ENCODE results near the gene PSMD8.
"Not testable (repeated sequence)": the region's sequence is repeated elsewhere in the genome, so short reads cannot be mapped to it uniquely, and the experiment has no call there.

PSMD8 gene

GRCh38 chr19:38402623-38402966 is 28.2 kb downstream of the PSMD8 start:
- intact Hi-C loops (cut with DNase I; ENCODE audit: low total_unique reads), result loop anchor here (2.0 to 5.0 kb wide), 2 partner anchors 14 to 230 kb away; partner anchors contain the start of genes GGN and SPRED3
- H3K4me3 ChIP-seq, result peak overlapping the region; percentile 90 to 94
- no peaks in the 10 kb centered on the region for H3K9me3 ChIP-seq
- peaks cover 0 to 21% (median 5%) of the 10 kb centered on the region in 4 donors for H3K4me1 ChIP-seq
- H3K27me3 ChIP-seq, result peaks cover 0 to 37% of the 10 kb centered on the region in 2 donors
- peaks cover 11 to 28% (median 22%) of the 10 kb centered on the region in 3 donors for H3K36me3 ChIP-seq
- peak overlapping the region in 1 of 2 donors; percentile 83 for H3K27ac ChIP-seq
- DNase-seq, result no peak
- TF ChIP-seq CTCF (IDR thresholded peaks at IDR 0.05), result no peak

- intact Hi-C loops (cut with DNase I; ENCODE audit: low total_unique reads), result loop anchor here (2.0 to 5.0 kb wide), 2 partner anchors 14 to 229 kb away; partner anchors contain the start of genes GGN and SPRED3
- peak within 1 kb of the TSS; percentile 90 to 94 for H3K4me3 ChIP-seq
- peak; percentile 93 to 97 for DNase-seq
- TF ChIP-seq CTCF (IDR thresholded peaks at IDR 0.05), result peak; percentile 94 to 99
- H3K27ac ChIP-seq, result peak within 1 kb of the TSS; percentile 83 to 87
- H3K4me1 ChIP-seq, result peaks cover 0 to 21% (median 5%) of the 10 kb centered on the region in 4 donors
- peaks cover 11 to 34% (median 22%) of the 10 kb centered on the region in 3 donors for H3K36me3 ChIP-seq
- H3K27me3 ChIP-seq, result peaks cover 0 to 35% of the 10 kb centered on the region in 2 donors
- no peaks in the 10 kb centered on the region for H3K9me3 ChIP-seq
Measured at GRCh38 chr19:38402967-38403674, 28.8 kb downstream of the PSMD8 start, which contains the start of gene FAM98C. TSS of gene FAM98C (plus strand) at chr19:38403093. CDS start at chr19:38403154, 61 bp downstream.

GRCh38 chr19:38404858-38405257 is 30.5 kb downstream of the PSMD8 start:
- no peak overlapping the region for H3K27ac ChIP-seq
- no peaks in the 10 kb centered on the region for H3K9me3 ChIP-seq
- peaks cover 0 to 18% of the 10 kb centered on the region in 2 donors for H3K27me3 ChIP-seq
- DNase-seq, result no peak
- intact Hi-C loops (cut with DNase I; ENCODE audit: low total_unique reads), result loop anchor here (5.0 kb wide), 1 partner anchor 227 kb away; no protein-coding TSS in a partner anchor
- peaks cover 0 to 21% (median 5%) of the 10 kb centered on the region in 4 donors for H3K4me1 ChIP-seq
- H3K4me3 ChIP-seq, result no peak overlapping the region
- TF ChIP-seq CTCF (IDR thresholded peaks at IDR 0.05), result no peak
- H3K36me3 ChIP-seq, result peaks cover 11 to 40% (median 22%) of the 10 kb centered on the region in 3 donors

- H3K9me3 ChIP-seq, result no peaks in the 10 kb centered on the region
- peaks cover 0 to 14% of the 10 kb centered on the region in 2 donors for H3K27me3 ChIP-seq
- H3K36me3 ChIP-seq, result peaks cover 11 to 40% (median 22%) of the 10 kb centered on the region in 3 donors
- H3K4me1 ChIP-seq, result peaks cover 0 to 21% (median 5%) of the 10 kb centered on the region in 4 donors
- intact Hi-C loops (cut with DNase I; ENCODE audit: low total_unique reads), result no loop called here
- TF ChIP-seq CTCF (IDR thresholded peaks at IDR 0.05), result no peak
- DNase-seq, result no peak
- no peak overlapping the region for H3K27ac ChIP-seq
- H3K4me3 ChIP-seq, result no peak overlapping the region
Measured at GRCh38 chr19:38405276-38405675, 30.9 kb downstream of the PSMD8 start.

GRCh38 chr19:38409631-38410133 is 35.3 kb downstream of the PSMD8 start:
- intact Hi-C loops (cut with DNase I; ENCODE audit: low total_unique reads), result loop anchor here (10.0 kb wide), 1 partner anchor 95 kb away; no protein-coding TSS in a partner anchor
- peaks cover 0 to 18% of the 10 kb centered on the region in 2 donors for H3K27me3 ChIP-seq
- H3K4me1 ChIP-seq, result peaks cover 0 to 3% (median 0%) of the 10 kb centered on the region in 4 donors
- no peak for TF ChIP-seq CTCF (IDR thresholded peaks at IDR 0.05)
- H3K9me3 ChIP-seq, result no peaks in the 10 kb centered on the region
- H3K4me3 ChIP-seq, result no peak overlapping the region
- peaks cover 11 to 40% (median 22%) of the 10 kb centered on the region in 3 donors for H3K36me3 ChIP-seq
- no peak overlapping the region for H3K27ac ChIP-seq
- DNase-seq, result no peak

- H3K9me3 ChIP-seq, H3K4me3 ChIP-seq, H3K4me1 ChIP-seq, DNase-seq, H3K27ac ChIP-seq: not testable (repeated sequence)
- H3K27me3 ChIP-seq, result peaks cover 0 to 21% of the 10 kb centered on the region in 2 donors
- intact Hi-C loops (cut with DNase I; ENCODE audit: low total_unique reads), result loop anchor here (10.0 kb wide), 1 partner anchor 94 kb away; no protein-coding TSS in a partner anchor
- H3K36me3 ChIP-seq, result peaks cover 11 to 33% (median 14%) of the 10 kb centered on the region in 3 donors
Measured at GRCh38 chr19:38410407-38410806, 36.0 kb downstream of the PSMD8 start.

Measured in tibial artery (tissue), 4 donors.